Fibroblast of the conjunctiva (primary cell): ENCODE measurements around the gene GABRB1.

Experiments used
- DNase-seq: peaks from one replicate; pipeline ENCODE4 v3.0.0-alpha.2; 2010; ENCODE audit warnings: low read depth

GABRB1 gene

GRCh38 chr4:47118192-47118929 lies 87.0 kb downstream of the GABRB1 start:
- DNase-seq = no peak

DNA sequence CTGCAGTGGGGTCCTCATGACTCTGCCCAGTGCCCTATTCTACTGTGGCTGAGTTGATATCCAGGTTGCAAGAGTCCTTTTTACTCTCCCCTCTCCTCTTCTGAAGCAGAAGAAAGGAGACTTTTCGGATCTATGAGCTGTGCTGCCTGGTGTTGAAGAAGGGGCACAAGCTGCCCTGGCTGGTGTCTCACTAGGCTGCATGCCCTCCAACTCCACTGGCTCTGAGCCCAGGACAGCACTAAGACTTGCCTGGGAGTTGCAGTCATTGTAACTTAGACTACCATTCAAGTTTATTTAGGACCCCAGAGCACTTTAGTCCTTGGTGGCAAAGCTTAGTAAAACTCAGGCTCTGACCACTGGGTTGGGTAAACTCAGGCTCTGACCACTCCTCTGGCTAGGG lies 89.4 kb downstream of the GABRB1 start:
- no peak for DNase-seq

DNA sequence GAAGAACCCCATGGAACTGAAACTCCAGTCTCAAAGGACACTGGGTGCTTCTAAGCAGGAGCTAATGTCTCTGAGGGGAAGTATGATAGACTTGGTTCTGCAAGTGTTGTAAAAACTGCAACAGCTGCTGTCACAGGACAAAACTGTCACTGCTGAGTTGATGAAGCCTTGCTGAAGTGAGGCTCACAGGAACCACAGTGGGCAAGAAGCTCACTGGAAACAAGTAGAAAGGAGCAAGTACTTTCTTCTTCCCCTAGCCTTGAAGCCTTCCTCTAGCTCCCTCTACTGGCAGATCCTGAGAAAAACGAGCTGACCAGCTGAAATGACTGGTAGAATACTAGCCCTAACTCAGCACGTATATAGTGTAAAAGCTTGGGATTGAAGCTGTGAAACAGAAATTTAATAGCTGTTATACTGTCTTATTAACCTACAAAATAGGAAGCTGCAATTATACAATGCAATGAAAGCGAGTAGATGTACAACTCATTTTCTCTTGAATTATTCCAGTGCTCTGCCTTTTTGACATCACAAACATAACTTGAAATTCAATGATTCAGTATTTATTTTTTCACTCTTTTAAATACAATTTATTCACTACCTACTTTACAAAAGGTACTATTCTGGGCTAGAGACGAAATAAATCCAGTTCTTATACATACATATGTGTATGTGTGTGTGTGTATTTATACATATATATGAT lies 91.4 kb downstream of the GABRB1 start:
- DNase-seq = peak; percentile 40

- DNase-seq = no peak
Observed at GRCh38 chr4:47128991-47129390, 97.6 kb downstream of the GABRB1 start.

GRCh38 chr4:47135210-47135609 lies 103.8 kb downstream of the GABRB1 start:
- DNase-seq = no peak

DNA sequence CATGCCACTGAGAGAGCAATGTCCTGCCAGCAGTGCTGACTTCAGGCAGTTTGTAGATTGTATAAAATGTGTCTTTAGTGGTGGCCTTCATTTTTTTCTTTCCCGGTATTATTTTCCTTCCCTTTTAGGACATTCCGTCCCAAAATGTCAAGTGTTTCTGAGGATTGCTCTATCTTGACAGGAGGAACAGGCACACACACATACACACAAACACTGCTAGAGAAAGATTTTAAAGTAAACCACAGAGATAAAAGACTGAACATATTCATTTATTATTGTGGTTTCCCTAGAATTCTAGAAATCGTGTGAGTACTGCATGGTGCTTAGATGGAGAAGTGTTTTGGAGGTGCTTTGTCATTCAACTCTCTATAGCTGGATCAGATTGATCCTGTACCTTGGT lies 111.9 kb downstream of the GABRB1 start:
- DNase-seq = no peak

DNA sequence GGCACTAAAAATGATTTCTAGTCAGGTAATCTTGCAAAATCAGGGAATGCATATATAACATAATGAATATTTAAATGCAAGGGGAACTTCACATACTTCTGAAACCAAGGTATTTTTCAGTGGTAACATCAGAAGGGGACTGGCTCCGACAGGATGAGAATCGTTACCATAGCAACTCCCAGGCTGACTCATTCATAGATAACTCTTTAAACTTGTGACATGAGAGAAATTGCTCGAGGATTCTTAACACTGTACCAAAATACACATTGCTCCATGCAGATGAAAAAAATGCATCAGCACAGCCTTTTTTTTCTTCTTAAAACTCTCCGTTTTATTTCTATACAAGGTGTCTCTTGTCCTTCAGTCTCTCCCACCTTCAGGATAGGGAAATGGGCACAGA lies 114.3 kb downstream of the GABRB1 start:
- no peak for DNase-seq

GRCh38 chr4:47154816-47155370 lies 123.5 kb downstream of the GABRB1 start:
- no peak for DNase-seq

DNA sequence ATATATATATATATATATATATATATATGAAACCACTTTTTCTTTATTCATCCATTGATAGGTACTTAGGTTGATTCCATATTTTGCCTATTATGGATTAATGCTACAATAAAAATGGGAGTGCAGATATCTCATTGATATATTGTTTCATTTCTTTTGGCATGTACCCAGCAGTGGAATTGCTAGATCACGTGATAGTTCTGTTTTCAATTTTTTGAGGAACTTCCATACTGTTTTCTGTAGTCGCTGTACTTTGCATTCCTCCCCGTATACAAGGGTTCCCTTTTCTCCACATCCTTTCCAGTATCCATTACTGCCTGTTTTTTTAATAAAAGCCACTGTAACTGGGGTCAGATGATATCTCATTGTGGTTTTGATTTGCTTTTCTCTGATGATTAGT lies 124.6 kb downstream of the GABRB1 start:
- DNase-seq = no peak

GRCh38 chr4:47160095-47160494 lies 128.7 kb downstream of the GABRB1 start:
- DNase-seq = no peak

- DNase-seq = no peak
Observed at GRCh38 chr4:47167081-47168035, 136.0 kb downstream of the GABRB1 start.

DNA sequence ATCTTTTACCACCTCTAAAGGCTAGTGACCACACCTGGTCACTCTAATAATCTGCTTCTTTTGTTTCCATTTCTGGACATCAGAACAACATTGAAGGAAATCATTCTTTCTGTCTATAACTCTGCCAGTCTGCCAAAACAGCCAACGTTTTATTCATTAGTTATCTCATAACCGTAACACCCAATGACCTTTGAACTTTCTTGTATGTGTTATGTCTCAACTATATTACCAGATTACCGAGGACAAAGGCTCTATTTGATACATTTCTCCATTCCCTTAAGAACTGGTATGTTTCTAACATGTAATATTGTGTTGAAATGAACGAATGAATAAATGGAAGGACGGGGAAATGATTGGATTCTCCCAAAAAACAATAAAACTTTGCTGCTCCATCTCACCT lies 152.7 kb downstream of the GABRB1 start:
- DNase-seq = no peak

DNA sequence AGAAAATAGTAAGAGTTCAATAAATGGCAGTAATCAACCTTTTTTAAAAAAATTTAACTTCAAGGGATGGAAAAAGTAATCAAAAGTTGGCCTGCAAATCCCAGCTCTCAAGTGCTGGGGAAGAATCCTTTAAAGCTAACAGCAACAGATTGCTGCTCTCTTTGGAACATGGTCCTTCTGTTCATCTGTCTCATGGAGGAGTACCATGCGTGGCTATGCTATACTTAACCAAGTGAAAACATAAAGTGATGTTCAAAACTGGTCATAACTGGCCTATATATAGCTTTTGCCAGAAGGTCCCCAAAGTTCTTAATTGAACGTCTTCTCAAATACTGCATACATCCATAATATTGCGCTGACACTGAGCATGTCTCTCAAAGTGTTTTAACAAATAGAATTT lies 154.4 kb downstream of the GABRB1 start:
- no peak for DNase-seq

DNA sequence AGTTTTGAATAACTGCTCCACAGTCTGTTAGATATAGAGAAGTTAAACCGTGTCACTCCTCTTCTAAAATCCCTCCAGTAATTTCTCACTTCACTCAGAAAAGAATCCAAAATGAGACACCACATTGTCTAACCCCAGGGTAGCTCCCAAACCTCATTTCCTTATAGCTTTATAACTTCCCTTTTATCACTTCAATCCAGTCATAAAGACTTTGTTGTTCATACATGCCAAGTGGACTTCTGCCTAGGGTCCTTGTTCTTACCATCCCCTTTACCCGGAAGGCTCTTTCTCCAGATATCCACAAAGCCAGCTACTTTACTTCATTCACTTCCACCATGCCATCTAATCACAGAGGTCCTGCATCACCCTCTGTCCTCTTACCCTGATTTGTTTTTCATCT lies 156.2 kb downstream of the GABRB1 start:
- no peak for DNase-seq

GRCh38 chr4:47193179-47193578 lies 161.8 kb downstream of the GABRB1 start:
- no peak for DNase-seq

DNA sequence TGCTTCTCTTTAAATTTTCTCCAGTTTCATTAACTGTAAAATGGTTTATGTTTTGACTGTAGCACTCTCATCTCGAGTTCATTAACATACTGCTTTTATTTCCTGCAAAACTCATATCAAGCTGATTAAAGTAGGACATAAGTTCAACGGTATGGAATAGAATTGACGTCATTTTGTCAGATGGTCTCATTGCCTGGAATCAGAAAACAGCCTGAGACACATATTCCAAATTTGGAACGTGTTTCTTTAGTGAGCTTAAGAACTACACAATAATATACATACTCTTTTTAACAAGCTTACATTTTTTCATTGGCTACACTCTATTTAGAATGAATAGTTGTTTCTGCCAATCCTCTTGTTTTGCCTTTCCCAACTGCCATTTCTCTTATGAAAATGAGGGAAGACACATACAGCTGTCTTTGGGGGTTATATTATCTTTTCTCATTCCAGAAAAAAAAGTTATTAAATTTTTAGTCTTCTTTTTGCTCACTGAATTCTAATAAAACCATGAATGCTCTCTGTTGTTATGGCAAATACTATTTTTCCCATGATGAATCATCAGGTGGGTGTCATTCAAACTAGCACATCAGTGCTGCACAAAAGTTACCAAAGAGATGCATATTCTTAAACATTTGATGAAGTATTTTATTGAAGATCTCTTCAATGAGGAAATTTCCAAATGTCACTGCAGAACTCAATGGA lies 162.8 kb downstream of the GABRB1 start:
- no peak for DNase-seq

GRCh38 chr4:47195706-47196105 lies 164.3 kb downstream of the GABRB1 start:
- no peak for DNase-seq

DNA sequence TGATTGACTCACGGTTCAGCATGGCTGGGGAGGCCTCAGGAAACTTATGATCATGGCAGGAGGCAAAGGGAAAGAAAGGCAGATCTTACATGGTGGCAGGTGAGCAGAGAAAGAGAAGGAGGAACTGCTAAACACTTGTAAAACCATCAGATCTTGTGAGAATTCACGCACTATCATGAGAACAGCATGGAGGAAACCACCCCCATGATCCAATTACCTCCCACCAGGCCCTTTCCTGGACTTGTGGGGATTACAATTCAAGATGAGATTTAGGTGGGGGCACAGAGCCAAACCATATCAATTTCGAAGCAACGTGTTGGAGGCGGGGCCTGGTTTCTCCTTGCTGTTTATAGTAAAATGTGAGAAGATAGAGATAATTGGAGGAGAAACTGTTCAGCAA lies 167.4 kb downstream of the GABRB1 start:
- DNase-seq = no peak

GRCh38 chr4:47203593-47203992 lies 172.2 kb downstream of the GABRB1 start:
- no peak for DNase-seq

- DNase-seq = no peak
Observed at GRCh38 chr4:47207555-47207954, 176.2 kb downstream of the GABRB1 start.

- no peak for DNase-seq
Observed at GRCh38 chr4:47209833-47210232, 178.5 kb downstream of the GABRB1 start.

GRCh38 chr4:47210828-47211227 lies 179.5 kb downstream of the GABRB1 start:
- no peak for DNase-seq
